GM21381 (cell line): ENCODE measurements around the gene EIF1.

ENCODE experiments used
- ATAC-seq: cut with Tn5 transposase; IDR thresholded peaks from one replicate; pipeline ENCODE4 v1.9.1; 2021; ENCODE audit warnings: mild to moderate bottlenecking, moderate library complexity; ENCODE audit not compliant: unreplicated experiment

EIF1 gene

DNA sequence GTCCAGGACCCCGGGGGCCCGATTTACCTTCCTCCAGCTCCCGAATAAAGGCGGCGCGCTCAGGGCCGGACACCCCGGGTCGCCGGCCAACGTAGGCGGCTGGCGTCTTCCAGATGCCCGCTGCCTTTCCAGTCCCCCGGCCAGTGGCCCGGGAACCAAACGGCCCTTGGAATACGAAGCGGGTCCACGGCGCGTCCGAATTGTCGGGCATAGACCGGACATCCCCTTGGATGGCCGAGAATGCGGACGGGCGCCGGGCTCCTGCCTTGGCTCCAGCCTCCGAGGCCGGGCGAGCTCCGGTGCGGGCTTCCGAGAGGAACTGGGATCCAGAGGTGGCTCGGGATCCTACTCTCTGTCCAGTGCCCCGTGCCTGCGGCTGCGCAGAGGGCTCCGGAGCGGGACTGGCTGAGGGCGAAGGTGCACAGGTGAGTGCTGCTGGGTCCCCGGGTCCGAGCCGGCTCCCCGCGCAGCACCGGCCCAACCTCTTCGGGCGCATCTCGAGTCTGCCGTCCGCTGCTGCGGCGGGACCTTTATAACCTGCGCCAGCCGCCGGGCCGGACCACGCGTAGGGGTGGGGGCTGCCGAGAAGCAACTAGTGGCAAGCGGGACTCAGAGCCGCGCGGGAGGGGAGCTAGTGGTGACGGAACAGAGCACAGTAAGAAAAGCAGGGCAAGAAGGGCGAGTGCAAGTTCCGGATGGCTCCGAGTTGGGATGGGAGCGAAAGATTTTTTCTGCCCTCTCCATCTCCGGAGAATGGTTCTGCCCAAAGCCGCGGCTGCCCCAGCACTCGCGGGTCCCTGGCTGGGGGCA, 45.7 kb downstream of the EIF1 start, which contains the start of gene HAP1:
HAP1 (minus strand) TSS at position 505 of the 810 bp plus-strand sequence; CDS start at position 496, 9 bp downstream.
- ATAC-seq: no peak

DNA sequence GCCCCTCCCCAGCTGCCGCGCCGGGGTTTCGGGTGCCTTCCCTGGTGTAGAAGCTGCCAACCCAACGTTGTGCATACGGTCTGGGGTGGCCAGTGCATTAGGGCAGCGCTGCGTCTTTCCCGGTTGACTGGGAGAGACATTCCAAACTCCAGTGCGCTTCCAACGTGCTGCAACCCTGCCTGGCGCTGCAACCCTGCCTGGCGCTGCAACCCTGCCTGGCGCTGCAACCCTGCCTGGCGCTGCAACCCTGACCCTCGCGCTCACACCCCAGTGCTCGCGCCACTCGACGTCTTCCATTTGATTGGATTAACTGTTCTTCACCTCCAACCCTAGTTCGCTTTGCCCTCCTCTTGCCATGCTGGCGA, 46.2 kb downstream of the EIF1 start:
- no peak for ATAC-seq

- ATAC-seq: no peak
Observed at GRCh38 chr17:41735744-41736143, 47.1 kb downstream of the EIF1 start.

DNA sequence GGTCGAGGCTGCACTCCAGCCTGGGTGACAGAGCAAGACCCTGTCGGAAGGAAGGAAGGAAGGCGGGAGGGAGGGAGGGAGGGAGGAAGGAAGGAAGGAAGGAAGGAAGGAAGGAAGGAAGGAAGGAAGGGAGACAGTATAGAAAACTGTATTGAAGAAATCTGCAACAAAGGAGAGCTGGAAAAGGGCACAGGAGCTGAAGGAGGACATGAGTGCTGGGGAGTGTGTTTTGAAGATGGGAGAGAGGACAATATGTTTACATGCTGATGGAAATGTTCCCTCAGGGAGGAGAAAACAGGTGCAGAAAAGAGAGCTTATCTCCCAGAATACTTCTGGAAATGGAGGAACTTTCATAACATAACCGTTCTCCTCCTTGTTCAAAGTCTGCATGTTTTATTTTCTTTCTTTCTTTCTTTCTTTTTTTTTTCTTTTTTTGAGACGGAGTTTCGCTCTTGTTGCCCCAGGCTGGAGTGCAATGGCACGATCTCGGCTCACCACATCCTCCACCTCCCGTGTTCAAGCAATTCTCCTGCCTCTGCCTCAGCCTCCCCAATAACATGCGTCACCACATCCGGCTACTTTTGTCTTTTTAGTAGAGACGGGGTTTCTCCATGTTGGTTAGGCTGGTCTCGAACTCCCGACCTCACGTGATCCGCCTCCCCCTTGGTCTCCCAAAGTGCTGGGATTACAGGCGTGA, 48.4 kb downstream of the EIF1 start:
- ATAC-seq: no peak

DNA sequence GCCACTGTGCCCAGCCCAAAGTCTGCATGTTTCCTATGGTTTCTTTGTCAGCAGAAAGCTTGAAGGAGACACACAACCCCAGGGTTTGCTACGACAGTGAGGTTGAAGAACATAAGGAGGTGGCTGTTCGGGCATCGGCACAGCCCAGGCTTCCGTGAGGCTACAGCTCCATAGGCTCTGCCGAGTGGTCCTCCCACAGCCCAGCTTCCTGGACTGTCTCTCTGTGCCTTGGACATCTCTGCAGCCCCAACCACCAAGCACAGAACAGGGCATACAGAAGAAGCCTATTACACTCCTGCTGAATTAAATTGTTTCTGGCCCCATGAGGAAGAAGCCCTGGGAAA, 49.0 kb downstream of the EIF1 start:
- ATAC-seq: no peak

- no peak for ATAC-seq
Observed at GRCh38 chr17:41738077-41738800, 49.6 kb downstream of the EIF1 start.

GRCh38 chr17:41738801-41739112, 50.1 kb downstream of the EIF1 start:
- no peak for ATAC-seq

- ATAC-seq: no peak
Observed at GRCh38 chr17:41739661-41740352, 51.1 kb downstream of the EIF1 start.

- no peak for ATAC-seq
Observed at GRCh38 chr17:41740506-41740905, 51.8 kb downstream of the EIF1 start.

- ATAC-seq: no peak
Observed at GRCh38 chr17:41741709-41742108, 53.0 kb downstream of the EIF1 start.
